ACC112 (cell line): Measurements from ENCODE around the gene INPP5B.
A peak's percentile ranks its signal among the peaks of the same experiment; 100 is the strongest.

Experiments used
- H2AFZ ChIP-seq: fragments of 200-600 bp; sonication (generic); one replicate; pipeline ENCODE4 v1.6.0; 2017; ENCODE audit warnings: antibody characterized with exemption, low read length; ENCODE audit not compliant: unreplicated experiment
- H3K27ac ChIP-seq: fragments of 200-600 bp; sonication (generic); 2 replicates; pipeline ENCODE4 v1.5.1; 2014; ENCODE audit warnings: low read depth, mild to moderate bottlenecking, antibody characterized with exemption, low read length, moderate library complexity
- H3K27me3 ChIP-seq: fragments of 200-600 bp; sonication (generic); 2 replicates; pipeline ENCODE4 v1.6.1; 2014; ENCODE audit warnings: mild to moderate bottlenecking, antibody characterized with exemption, low read length, moderate library complexity, mixed read lengths; ENCODE audit not compliant: insufficient read depth
- H3K36me3 ChIP-seq: fragments of 200-600 bp; sonication (generic); 2 replicates; pipeline ENCODE4 v1.6.1; 2016; ENCODE audit warnings: mild to moderate bottlenecking, antibody characterized with exemption, low read length, moderate library complexity, mixed read lengths; ENCODE audit not compliant: insufficient read depth
- H3K4me1 ChIP-seq: fragments of 200-600 bp; sonication (generic); one replicate; pipeline ENCODE4 v1.6.1; 2016; ENCODE audit warnings: low read length, mixed read lengths; ENCODE audit not compliant: insufficient read depth, unreplicated experiment, control insufficient read depth
- H3K4me3 ChIP-seq: fragments of 200-600 bp; sonication (generic); 2 replicates; pipeline ENCODE4 v1.5.1; 2014; ENCODE audit warnings: mild to moderate bottlenecking, low read depth, low read length
- H3K79me2 ChIP-seq: fragments of 200-600 bp; sonication (generic); one replicate; pipeline ENCODE4 v1.6.0; 2016; ENCODE audit warnings: low read length; ENCODE audit not compliant: control insufficient read depth, unreplicated experiment, insufficient read depth

INPP5B gene

DNA sequence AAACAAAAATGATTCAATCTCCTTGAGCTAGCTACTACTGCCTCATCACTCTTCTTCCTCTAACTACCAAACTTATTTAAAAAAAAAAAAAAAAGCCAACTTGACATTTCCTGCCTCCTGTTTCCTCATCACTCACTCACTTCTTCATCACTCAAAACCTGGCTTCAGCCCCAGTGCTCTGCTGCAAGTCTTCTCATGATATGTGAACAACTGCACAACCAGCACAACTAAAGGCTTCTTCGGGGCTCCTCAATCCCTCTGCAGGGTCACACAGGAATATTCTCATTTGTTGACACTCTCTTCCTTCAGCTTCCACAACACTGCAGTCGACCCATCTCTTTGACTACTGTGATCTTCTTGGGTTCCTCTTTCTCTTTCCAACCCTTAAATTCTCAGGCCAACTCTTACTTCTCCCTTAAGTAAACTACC, 95.1 kb downstream of the INPP5B start:
- H3K79me2 ChIP-seq, result peaks cover 60% of the 10 kb centered on the region
- H3K4me3 ChIP-seq, result no peak overlapping the region
- H3K27me3 ChIP-seq, result no peaks in the 10 kb centered on the region
- H3K4me1 ChIP-seq, result peaks cover 27% of the 10 kb centered on the region
- H3K27ac ChIP-seq, result no peak overlapping the region
- H2AFZ ChIP-seq, result no peak overlapping the region
- H3K36me3 ChIP-seq, result peaks cover 8% of the 10 kb centered on the region; the same call in 1 of the 2 replicates

DNA sequence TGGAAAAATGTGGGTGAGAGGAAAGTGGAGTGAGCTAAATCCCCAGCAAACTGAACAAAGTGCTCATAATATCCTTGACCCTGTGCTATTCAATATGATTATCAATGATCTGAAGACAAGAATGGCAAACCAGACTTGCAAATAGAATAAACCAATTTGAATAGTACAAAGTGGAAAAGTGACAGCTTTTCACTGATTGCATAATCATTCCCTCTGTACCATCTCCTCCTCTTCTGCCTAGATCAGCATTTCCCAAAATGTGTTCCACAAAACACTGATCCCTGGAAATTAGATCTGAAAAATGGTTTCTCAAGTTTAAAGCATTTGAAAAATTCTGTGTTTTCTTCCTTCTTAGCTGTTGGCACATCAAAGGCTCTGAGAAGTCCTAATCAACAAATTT, 95.6 kb downstream of the INPP5B start:
- Histone ChIP-seq H3K36me3 (peaks cover 6% of the 10 kb centered on the region; the same call in 1 of the 2 replicates), H3K27me3 (no peaks in the 10 kb centered on the region), H3K27ac (0 out of 2 replicates have a peak overlapping the region, but pooled peaks have one; percentile 9), H3K79me2 (peaks cover 63% of the 10 kb centered on the region), H2AFZ (no peak overlapping the region), H3K4me3 (no peak overlapping the region), H3K4me1 (peaks cover 31% of the 10 kb centered on the region)

GRCh38 chr1:37850352-37850955, 96.4 kb downstream of the INPP5B start:
- Histone ChIP-seq H3K36me3 (peaks cover 10% of the 10 kb centered on the region; the same call in 1 of the 2 replicates), H3K79me2 (peaks cover 63% of the 10 kb centered on the region), H2AFZ (no peak overlapping the region), H3K27ac (0 out of 2 replicates have a peak overlapping the region, but pooled peaks have one; percentile 39), H3K4me1 (peaks cover 39% of the 10 kb centered on the region), H3K27me3 (no peaks in the 10 kb centered on the region), H3K4me3 (no peak overlapping the region)

GRCh38 chr1:37849480-37849879, 97.4 kb downstream of the INPP5B start:
- Histone ChIP-seq H3K36me3 (peaks cover 10% of the 10 kb centered on the region; the same call in 1 of the 2 replicates), H3K27me3 (no peaks in the 10 kb centered on the region), H3K79me2 (peaks cover 68% of the 10 kb centered on the region), H3K27ac (no peak overlapping the region), H2AFZ (no peak overlapping the region), H3K4me1 (peaks cover 40% of the 10 kb centered on the region), H3K4me3 (no peak overlapping the region)

- peaks cover 64% of the 10 kb centered on the region for H3K79me2 ChIP-seq
- peak overlapping the region; percentile 41; the same call in 1 of the 2 replicates for H3K4me3 ChIP-seq
- peaks cover 35% of the 10 kb centered on the region for H3K4me1 ChIP-seq
- peaks cover 4% of the 10 kb centered on the region; the same call in 1 of the 2 replicates for H3K36me3 ChIP-seq
- H3K27me3 ChIP-seq, result no peaks in the 10 kb centered on the region
- no peak overlapping the region for H2AFZ ChIP-seq
- peak overlapping the region; percentile 68; the same call in 1 of the 2 replicates for H3K27ac ChIP-seq
Observed at GRCh38 chr1:37846647-37847339, 100.1 kb downstream of the INPP5B start.

GRCh38 chr1:37845786-37846185, 101.1 kb downstream of the INPP5B start:
- Histone ChIP-seq H3K4me3 (0 out of 2 replicates have a peak overlapping the region, but pooled peaks have one; percentile 16), H3K27ac (peak overlapping the region; percentile 68), H3K79me2 (peaks cover 56% of the 10 kb centered on the region)

DNA sequence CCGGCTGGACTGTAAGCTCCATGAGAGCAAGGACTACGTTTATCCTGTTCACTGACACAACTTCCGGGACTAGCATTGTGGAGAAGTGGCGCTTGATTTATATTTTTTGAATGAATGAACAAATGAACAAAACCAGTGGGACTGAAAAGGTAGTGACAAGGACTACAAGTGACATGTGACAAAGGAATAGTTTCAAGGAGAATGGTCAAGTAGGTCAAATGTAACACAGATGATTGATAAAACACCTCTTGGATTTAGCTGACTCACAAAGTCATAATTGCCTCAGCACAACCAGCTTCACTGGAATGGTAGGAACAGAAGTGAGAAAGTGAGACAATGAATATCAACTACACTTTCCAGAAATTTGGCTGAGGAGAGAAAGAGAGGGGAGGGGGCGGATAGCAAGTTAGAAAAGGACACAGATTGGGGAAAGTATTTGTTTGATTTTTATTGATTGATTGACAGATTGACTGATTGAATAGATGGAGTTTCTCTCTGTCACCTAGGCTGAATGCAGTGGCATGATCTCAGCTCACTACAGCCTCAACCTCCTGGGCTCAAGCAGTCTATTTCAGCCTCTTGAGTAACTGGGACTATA, 101.7 kb downstream of the INPP5B start:
- peaks cover 4% of the 10 kb centered on the region; the same call in 1 of the 2 replicates for H3K36me3 ChIP-seq
- H3K4me1 ChIP-seq, result peaks cover 18% of the 10 kb centered on the region
- H3K4me3 ChIP-seq, result no peak overlapping the region
- H2AFZ ChIP-seq, result no peak overlapping the region
- peak overlapping the region; percentile 68 for H3K27ac ChIP-seq
- H3K27me3 ChIP-seq, result no peaks in the 10 kb centered on the region
- H3K79me2 ChIP-seq, result peaks cover 51% of the 10 kb centered on the region

More at GRCh38 chr1:37845786-37846185, 101.1 kb downstream of the INPP5B start:
- no peaks in the 10 kb centered on the region for H3K27me3 ChIP-seq
- no peak overlapping the region for H2AFZ ChIP-seq
- peaks cover 24% of the 10 kb centered on the region for H3K4me1 ChIP-seq
- H3K36me3 ChIP-seq, result peaks cover 4% of the 10 kb centered on the region; the same call in 1 of the 2 replicates

DNA sequence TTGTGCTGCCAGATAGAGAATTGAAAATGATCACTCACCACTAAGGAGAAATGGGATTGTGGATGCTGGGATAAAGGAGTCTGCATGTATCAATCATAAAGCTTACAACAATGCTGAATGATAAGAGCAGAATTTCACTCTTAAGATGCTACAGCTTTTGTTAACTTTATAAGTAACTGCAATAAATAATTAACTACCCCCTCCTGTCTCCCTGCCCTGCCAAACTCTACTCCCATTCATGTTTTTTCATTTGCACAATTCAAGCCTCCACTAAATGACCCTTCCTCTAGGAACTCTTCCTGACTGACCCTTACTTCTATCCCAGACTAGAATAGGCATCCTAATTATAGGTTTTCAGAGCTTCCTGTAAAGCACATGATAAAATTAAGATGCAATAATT, 102.3 kb downstream of the INPP5B start:
- H3K4me3 ChIP-seq, result no peak overlapping the region
- H3K4me1 ChIP-seq, result peaks cover 18% of the 10 kb centered on the region
- no peak overlapping the region for H3K27ac ChIP-seq
- H3K27me3 ChIP-seq, result no peaks in the 10 kb centered on the region
- peaks cover 46% of the 10 kb centered on the region for H3K79me2 ChIP-seq
- H3K36me3 ChIP-seq, result peaks cover 10% of the 10 kb centered on the region; the same call in 1 of the 2 replicates
- no peak overlapping the region for H2AFZ ChIP-seq

DNA sequence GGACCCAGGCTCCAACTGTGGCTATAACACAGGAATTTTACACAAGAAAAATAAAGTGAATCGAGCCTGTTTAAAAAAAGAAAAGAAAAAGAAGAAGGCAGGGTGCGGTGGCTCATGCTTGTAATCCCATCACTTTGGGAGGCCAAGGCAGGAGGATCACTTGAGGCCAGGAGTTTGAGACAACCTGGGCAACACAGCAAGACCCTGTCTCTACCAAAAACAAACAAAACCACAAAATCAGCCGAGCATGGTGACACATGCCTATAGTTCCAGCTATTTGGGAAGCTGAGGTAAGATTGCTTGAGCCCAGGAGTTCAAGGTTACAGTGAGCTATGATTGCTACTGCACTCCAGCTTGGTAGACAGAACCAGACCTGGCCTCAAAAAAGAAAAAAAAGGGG, 105.2 kb downstream of the INPP5B start:
- peaks cover 12% of the 10 kb centered on the region for H3K4me1 ChIP-seq
- H3K79me2 ChIP-seq, result peaks cover 19% of the 10 kb centered on the region
- H2AFZ ChIP-seq, result no peak overlapping the region
- no peaks in the 10 kb centered on the region for H3K27me3 ChIP-seq
- no peak overlapping the region for H3K4me3 ChIP-seq
- H3K36me3 ChIP-seq, result peaks cover 22% of the 10 kb centered on the region; the same call in 1 of the 2 replicates
- no peak overlapping the region for H3K27ac ChIP-seq

DNA sequence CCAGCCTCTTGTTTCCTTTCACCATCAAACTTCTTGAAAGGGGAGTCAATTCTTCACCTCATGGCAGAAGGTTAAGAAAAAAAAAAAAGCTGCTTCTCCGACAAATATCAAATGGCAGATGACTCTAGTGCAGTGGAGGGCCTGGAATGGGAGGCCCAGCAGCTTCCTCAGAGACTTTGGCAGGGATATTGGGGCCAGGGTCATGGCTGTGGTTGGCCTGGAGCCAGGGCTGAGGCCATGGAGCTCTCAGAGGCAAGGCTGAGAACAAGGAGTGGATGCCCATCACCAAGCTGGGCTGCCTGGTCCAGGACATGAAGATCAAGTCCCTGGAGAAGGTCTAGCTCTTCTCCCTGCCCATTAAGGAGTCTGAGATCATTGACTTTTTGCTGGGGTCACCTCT, 106.1 kb downstream of the INPP5B start:
- peaks cover 4% of the 10 kb centered on the region for H3K4me1 ChIP-seq
- peaks cover 14% of the 10 kb centered on the region for H3K79me2 ChIP-seq
- no peaks in the 10 kb centered on the region for H3K27me3 ChIP-seq
- H3K4me3 ChIP-seq, result no peak overlapping the region
- peaks cover 25% of the 10 kb centered on the region; the same call in 1 of the 2 replicates for H3K36me3 ChIP-seq
- H3K27ac ChIP-seq, result no peak overlapping the region
- no peak overlapping the region for H2AFZ ChIP-seq
